HEK293 (cell line): Measurements from ENCODE around the gene PRPF6.
A peak's percentile ranks its signal among the peaks of the same experiment; 100 is the strongest.
"Not testable (repeated sequence)": the region's sequence is repeated elsewhere in the genome, so short reads cannot be mapped to it uniquely, and the experiment has no call there.

ENCODE experiments used
- CTCF ChIA-PET: fragments of 350-600 bp; formaldehyde crosslinking; extraction: SDS; loops from one replicate; lab custom pipeline; 2021; ENCODE audit warnings: antibody characterized with exemption; lab: Yijun Ruan, JAX
- POLR2A ChIA-PET: fragments of 300-600 bp; formaldehyde crosslinking; extraction: SDS; loops from one replicate; lab custom pipeline; 2020; ENCODE audit warnings: antibody characterized with exemption, inconsistent platforms; lab: Yijun Ruan, JAX
- H3K27ac ChIP-seq: fragments of 200-500 bp; sonication (Bioruptor generic); 2 replicates; pipeline ENCODE4 v1.5.1; 2014; ENCODE audit warnings: low read depth, low read length, control low read depth, inconsistent platforms; ENCODE audit errors: extremely low read depth
- H3K36me3 ChIP-seq, 2 experiments: fragments of 200-500 bp in 1 of 2; sonication (Bioruptor generic) in 1 of 2; 1 replicate in 1 of 2; 2 replicates in 1 of 2; pipeline ENCODE4 v1.5.1; 2014 to 2017; ENCODE audit warnings: inconsistent platforms in 2 of 2, low read length in 2 of 2; ENCODE audit not compliant: control insufficient read depth in 2 of 2, insufficient read depth in 1 of 2
- H3K4me1 ChIP-seq: fragments of 200-500 bp; sonication (Bioruptor generic); 2 replicates; pipeline ENCODE4 v1.5.1; 2014; ENCODE audit warnings: mild to moderate bottlenecking, low read length, inconsistent platforms; ENCODE audit not compliant: control insufficient read depth, insufficient read depth
- H3K4me3 ChIP-seq: 2 replicates; pipeline ENCODE4 v1.5.1; 2011; ENCODE audit warnings: low read depth, mild to moderate bottlenecking, control low read depth, low read length, moderate library complexity
- H3K9me3 ChIP-seq: fragments of 200-500 bp; sonication (Bioruptor generic); 2 replicates; pipeline ENCODE4 v1.5.1; 2014; ENCODE audit warnings: low read depth, low read length, inconsistent platforms; ENCODE audit not compliant: control insufficient read depth, insufficient read depth
- GLI2 ChIP-seq: fragments of 450-650 bp; formaldehyde crosslinking; IDR thresholded peaks from 2 replicates; pipeline ENCODE4; 2017; ENCODE audit warnings: missing biosample characterization, missing genetic modification characterization, low read depth, borderline replicate concordance
- GLIS2 ChIP-seq: fragments of 450-650 bp; formaldehyde crosslinking; IDR thresholded peaks from 2 replicates; pipeline ENCODE4 v1.5.1; 2016; ENCODE audit warnings: missing biosample characterization, missing genetic modification characterization
- PBX3 ChIP-seq: sonication (generic); formaldehyde crosslinking; IDR thresholded peaks from 2 replicates; pipeline ENCODE4 v1.8.1; 2022; ENCODE audit warnings: mild to moderate bottlenecking, moderate library complexity, missing genetic modification reagents
- SP3 ChIP-seq: fragments of 450-650 bp; formaldehyde crosslinking; IDR thresholded peaks from 2 replicates; pipeline ENCODE4 v1.5.1; 2016; ENCODE audit warnings: missing biosample characterization, missing genetic modification characterization
- YY1 ChIP-seq: fragments of 450-650 bp; formaldehyde crosslinking; IDR thresholded peaks from 2 replicates; pipeline ENCODE4 v1.5.1; 2018; ENCODE audit warnings: missing biosample characterization, missing genetic modification characterization
- ZNF473 ChIP-seq: fragments of 450-650 bp; formaldehyde crosslinking; IDR thresholded peaks from 2 replicates; pipeline ENCODE4 v1.5.1; 2017; ENCODE audit warnings: missing biosample characterization, missing genetic modification characterization
- ZNF48 ChIP-seq: fragments of 450-650 bp; formaldehyde crosslinking; IDR thresholded peaks from 2 replicates; pipeline ENCODE4 v1.5.1; 2016; ENCODE audit warnings: missing biosample characterization, missing genetic modification characterization
- ZNF555 ChIP-seq: fragments of 450-650 bp; formaldehyde crosslinking; conservative IDR thresholded peaks from 2 replicates; pipeline ENCODE4 v1.5.1; 2017; ENCODE audit warnings: missing biosample characterization, mild to moderate bottlenecking, missing genetic modification characterization, inconsistent platforms
- ZNF560 ChIP-seq: fragments of 450-650 bp; formaldehyde crosslinking; IDR thresholded peaks from 2 replicates; pipeline ENCODE4 v1.5.1; 2017; ENCODE audit warnings: missing biosample characterization, missing genetic modification characterization, borderline replicate concordance
- ZNF629 ChIP-seq: fragments of 450-650 bp; formaldehyde crosslinking; IDR thresholded peaks from 2 replicates; pipeline ENCODE4 v1.5.1; 2017; ENCODE audit warnings: missing biosample characterization, missing genetic modification characterization
- ZNF701 ChIP-seq: fragments of 450-650 bp; formaldehyde crosslinking; IDR thresholded peaks from 2 replicates; pipeline ENCODE4 v1.5.1; 2016; ENCODE audit warnings: missing biosample characterization, missing genetic modification characterization
- ZNF76 ChIP-seq: fragments of 450-650 bp; formaldehyde crosslinking; IDR thresholded peaks from 2 replicates; pipeline ENCODE4; 2016; ENCODE audit warnings: low read depth, missing biosample characterization, missing genetic modification characterization, borderline replicate concordance
- ZSCAN5A ChIP-seq: fragments of 450-650 bp; formaldehyde crosslinking; IDR thresholded peaks from 2 replicates; pipeline ENCODE4 v1.5.1; 2016; ENCODE audit warnings: missing biosample characterization, missing genetic modification characterization
- TF ChIP-seq, protein P1 (sequence below): fragments of 450-650 bp; formaldehyde crosslinking; IDR thresholded peaks from 2 replicates; pipeline ENCODE4 v1.5.1; 2016; ENCODE audit warnings: missing biosample characterization, missing genetic modification characterization

PRPF6 gene

DNA sequence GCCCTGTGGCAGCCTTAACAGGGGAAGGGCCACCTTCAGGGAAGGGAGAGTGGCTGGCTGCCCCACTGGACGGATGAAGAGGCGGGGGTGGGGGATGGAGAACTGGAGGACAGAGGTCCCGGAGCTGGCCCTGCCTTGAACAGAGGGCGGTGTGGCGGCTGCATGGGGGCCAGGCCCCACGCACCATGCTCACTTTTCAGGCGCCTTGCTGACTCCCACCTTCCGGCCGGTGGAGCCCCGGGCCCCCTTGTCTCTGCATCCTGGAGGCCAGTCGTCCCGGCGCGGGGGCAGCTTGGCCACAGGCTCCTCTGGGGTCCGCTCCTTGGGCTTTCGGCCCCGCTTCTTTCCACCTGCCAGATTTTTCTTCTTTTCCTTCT, 21.2 kb upstream of the PRPF6 start (continued):
- no peak for TF ChIP-seq ZSCAN5A (tag by site-specific recombination)
- TF ChIP-seq ZNF629, result no peak
- no peak for TF ChIP-seq ZNF555 (tag by site-specific recombination)
- TF ChIP-seq ZNF48 (tag by site-specific recombination), result no peak
- TF ChIP-seq SP3 (tag by site-specific recombination), result no peak
- TF ChIP-seq ZNF473 (tag by site-specific recombination), result no peak
- TF ChIP-seq, all 188 proteins: peak for 0

DNA sequence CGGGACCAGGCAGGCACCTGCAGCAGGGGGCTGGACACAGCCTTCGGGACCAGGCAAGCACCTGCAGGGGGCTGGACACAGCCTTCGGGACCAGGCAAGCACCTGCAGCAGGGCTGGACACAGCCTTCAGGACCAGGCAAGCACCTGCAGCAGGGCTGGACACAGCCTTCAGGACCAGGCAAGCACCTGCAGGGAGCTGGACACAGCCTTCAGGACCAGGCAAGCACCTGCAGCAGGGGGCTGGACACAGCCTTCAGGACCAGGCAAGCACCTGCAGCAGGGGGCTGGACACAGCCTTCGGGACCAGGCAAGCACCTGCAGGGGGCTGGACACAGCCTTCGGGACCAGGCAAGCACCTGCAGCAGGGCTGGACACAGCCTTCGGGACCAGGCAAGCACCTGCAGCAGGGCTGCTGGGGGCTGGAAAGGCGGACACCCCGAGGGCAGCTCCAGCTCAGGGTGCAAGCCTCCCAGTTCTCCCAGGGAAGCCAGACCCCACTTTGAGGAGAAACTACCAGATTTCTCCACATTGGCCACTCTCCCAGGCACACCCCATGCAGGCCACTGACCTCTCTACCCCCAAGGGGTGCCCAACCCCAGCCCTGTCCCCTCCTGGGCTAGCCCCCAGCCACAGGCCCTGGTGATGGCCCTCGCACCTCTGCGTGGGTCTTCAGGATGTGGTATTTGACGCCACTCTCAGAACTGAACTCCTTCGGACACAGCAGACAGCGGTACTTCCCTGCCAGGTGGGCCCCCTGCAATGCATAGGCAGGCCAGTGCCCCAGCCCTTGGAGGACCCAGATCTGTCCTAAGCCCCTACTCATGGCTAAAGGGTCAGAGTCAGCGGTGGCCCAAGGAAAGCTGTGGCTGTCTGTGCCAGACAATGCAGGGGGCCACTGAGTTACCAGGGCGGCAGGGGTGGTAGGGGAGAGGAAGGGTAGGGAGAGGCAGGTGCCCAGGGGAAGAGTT, 20.0 kb upstream of the PRPF6 start:
- H3K4me3 ChIP-seq, H3K4me1 ChIP-seq, H3K27ac ChIP-seq, H3K9me3 ChIP-seq, POLR2A ChIA-PET, CTCF ChIA-PET: not testable (repeated sequence)
- peak; percentile 75 for TF ChIP-seq GLIS2
- H3K36me3 ChIP-seq, result peaks cover 0 to 64% of the 10 kb centered on the region in 2 experiments; a peak in 1 of 3 replicates

GRCh38 chr20:63961664-63962425, 19.1 kb upstream of the PRPF6 start:
- H3K4me1 ChIP-seq, result 0 out of 2 replicates have a peak, but pooled peaks cover 4% of the 10 kb centered on the region
- H3K36me3 ChIP-seq, result peaks cover 0 to 73% of the 10 kb centered on the region in 2 experiments; a peak in 1 of 3 replicates
- no peak for TF ChIP-seq ZNF560 (tag by site-specific recombination)
- ChIA-PET CTCF (interaction anchor here (0.5 kb wide), 1 partner anchor 144 kb away, joined by 3 read pairs; no protein-coding TSS in a partner anchor), POLR2A (no interaction called here)
- H3K9me3 ChIP-seq, result no peaks in the 10 kb centered on the region
- no peak overlapping the region for H3K4me3 ChIP-seq
- H3K27ac ChIP-seq, result no peak overlapping the region

- peaks cover 0 to 81% of the 10 kb centered on the region in 2 experiments; a peak in 1 of 3 replicates for H3K36me3 ChIP-seq
Observed at GRCh38 chr20:63962426-63963347, 18.2 kb upstream of the PRPF6 start.

DNA sequence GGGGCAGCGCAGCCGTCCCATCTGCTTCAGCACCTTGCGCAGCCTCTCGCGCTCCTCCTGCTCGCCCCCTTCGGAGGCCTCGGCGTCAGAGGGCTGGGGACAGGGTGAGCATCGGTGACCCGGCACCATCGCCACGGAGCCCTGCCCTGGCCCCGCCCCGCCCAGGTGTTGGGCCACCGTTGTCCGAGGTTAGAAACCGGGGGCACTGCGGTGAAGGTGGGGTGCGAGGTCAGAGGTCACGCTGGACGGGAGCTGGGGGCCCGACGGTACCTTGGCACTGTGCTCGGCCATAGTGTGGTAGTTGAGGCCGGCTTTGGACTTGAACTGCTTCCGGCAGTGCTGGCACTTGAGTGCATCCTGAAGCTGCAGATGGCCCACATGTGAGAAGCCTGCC, 17.6 kb upstream of the PRPF6 start:
- TF ChIP-seq, protein P1, sequence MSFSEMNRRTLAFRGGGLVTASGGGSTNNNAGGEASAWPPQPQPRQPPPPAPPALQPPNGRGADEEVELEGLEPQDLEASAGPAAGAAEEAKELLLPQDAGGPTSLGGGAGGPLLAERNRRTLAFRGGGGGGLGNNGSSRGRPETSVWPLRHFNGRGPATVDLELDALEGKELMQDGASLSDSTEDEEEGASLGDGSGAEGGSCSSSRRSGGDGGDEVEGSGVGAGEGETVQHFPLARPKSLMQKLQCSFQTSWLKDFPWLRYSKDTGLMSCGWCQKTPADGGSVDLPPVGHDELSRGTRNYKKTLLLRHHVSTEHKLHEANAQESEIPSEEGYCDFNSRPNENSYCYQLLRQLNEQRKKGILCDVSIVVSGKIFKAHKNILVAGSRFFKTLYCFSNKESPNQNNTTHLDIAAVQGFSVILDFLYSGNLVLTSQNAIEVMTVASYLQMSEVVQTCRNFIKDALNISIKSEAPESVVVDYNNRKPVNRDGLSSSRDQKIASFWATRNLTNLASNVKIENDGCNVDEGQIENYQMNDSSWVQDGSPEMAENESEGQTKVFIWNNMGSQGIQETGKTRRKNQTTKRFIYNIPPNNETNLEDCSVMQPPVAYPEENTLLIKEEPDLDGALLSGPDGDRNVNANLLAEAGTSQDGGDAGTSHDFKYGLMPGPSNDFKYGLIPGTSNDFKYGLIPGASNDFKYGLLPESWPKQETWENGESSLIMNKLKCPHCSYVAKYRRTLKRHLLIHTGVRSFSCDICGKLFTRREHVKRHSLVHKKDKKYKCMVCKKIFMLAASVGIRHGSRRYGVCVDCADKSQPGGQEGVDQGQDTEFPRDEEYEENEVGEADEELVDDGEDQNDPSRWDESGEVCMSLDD (tag by site-specific recombination), result 0 out of 2 replicates have a peak, but pooled peaks have one; percentile 22
- no peak for TF ChIP-seq PBX3
- Histone ChIP-seq H3K4me3 (no peak overlapping the region), H3K27ac (no peak overlapping the region), H3K9me3 (no peaks in the 10 kb centered on the region), H3K4me1 (0 out of 2 replicates have a peak, but pooled peaks cover 4% of the 10 kb centered on the region), H3K36me3 (peaks cover 0 to 87% of the 10 kb centered on the region in 2 experiments; a peak in 1 of 3 replicates)
- POLR2A ChIA-PET, result interaction anchor here (1.1 kb wide), 1 partner anchor 424 kb away, joined by 3 read pairs; no protein-coding TSS in a partner anchor
- CTCF ChIA-PET, result no interaction called here

More at GRCh38 chr20:63962426-63963347, 18.2 kb upstream of the PRPF6 start:
- TF ChIP-seq ZNF76 (tag by site-specific recombination) (no peak), ZNF701 (tag by site-specific recombination) (no peak), YY1 (tag by site-specific recombination) (no peak), GLIS2 (peak; percentile 34; the same call in 1 of the 2 replicates), GLI2 (tag by site-specific recombination) (no peak)
- H3K4me3 ChIP-seq, result no peak overlapping the region
- CTCF ChIA-PET, result no interaction called here
- no peaks in the 10 kb centered on the region for H3K9me3 ChIP-seq
- H3K27ac ChIP-seq, result no peak overlapping the region
- POLR2A ChIA-PET, result no interaction called here
- H3K4me1 ChIP-seq, result 0 out of 2 replicates have a peak, but pooled peaks cover 4% of the 10 kb centered on the region
